GM18498 (cell line): Measurements from ENCODE around the gene RGS3.

Source experiments
- ATAC-seq: cut with Tn5 transposase; IDR thresholded peaks from one replicate; pipeline ENCODE4 v1.9.1; 2021; ENCODE audit warnings: mild to moderate bottlenecking, moderate library complexity; ENCODE audit not compliant: unreplicated experiment

RGS3 gene

GRCh38 chr9:113597390-113598241, 134.1 kb downstream of the RGS3 start:
- no peak for ATAC-seq

- ATAC-seq, result no peak
Observed at GRCh38 chr9:113598451-113598850, 134.9 kb downstream of the RGS3 start.

DNA sequence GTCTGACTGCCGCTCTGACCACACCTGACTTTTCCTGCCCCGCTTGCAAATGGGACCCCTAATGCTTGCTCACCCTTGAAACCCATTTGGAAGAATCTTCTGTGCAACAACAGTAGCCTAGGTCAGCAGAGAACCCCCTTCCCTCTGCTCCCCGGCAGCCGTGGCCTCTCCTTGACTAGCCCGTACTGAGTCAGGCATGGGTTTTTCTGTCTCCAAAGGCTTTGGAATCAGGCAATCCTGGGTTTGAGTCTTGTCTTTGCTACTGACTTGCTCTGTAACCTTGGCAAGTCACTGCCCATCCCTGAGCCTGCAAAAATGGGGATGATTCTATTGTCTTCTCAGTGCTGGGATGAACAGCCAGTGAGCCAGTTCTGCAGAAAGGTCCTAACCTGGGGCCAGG, 135.4 kb downstream of the RGS3 start:
- ATAC-seq, result no peak

GRCh38 chr9:113599646-113600022, 136.1 kb downstream of the RGS3 start:
- ATAC-seq, result no peak

DNA sequence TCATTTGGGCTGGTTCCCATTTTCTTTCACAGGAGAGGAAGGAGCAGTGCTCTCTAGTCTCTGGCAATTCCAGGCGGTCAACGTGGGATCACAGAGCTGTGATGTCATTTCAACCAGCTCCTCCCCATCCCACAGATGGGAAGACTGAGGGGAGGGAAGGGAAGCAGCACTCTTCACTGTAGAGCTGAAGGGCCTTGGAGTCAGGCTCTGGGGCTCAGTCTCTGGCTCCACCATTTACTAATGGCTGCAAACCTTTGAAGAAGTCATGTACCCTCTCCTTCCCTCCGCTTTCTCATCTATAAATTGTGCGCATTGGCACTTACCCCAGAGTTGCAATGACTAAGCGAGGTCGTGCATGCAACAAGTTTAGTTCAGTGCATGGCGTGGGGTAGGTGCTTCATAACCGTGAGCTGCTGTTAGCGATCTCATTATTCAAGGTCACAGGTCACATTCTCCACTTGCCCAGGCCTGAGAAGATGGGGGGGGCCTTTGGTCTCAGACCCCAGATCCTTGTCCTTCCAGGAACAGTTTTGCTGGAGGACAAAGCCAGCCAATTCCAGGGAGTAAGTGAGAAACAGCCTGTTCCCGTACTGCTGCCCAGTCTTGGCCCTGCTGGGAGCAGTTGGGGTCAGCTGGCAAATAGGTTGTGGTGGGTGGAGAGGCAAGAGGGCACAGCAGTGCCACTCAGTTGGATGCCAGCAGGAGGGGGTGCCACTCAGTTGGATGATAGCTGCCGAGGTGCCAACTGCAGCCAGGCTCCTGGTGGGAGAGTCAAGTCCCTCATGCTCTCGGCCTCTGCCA, 136.7 kb downstream of the RGS3 start:
- ATAC-seq, result no peak

GRCh38 chr9:113600871-113601614, 137.5 kb downstream of the RGS3 start:
- ATAC-seq, result no peak

- no peak for ATAC-seq
Observed at GRCh38 chr9:113601656-113602055, 138.1 kb downstream of the RGS3 start.

- ATAC-seq, result peak; percentile 57
Observed at GRCh38 chr9:113602126-113603047, 138.9 kb downstream of the RGS3 start.

DNA sequence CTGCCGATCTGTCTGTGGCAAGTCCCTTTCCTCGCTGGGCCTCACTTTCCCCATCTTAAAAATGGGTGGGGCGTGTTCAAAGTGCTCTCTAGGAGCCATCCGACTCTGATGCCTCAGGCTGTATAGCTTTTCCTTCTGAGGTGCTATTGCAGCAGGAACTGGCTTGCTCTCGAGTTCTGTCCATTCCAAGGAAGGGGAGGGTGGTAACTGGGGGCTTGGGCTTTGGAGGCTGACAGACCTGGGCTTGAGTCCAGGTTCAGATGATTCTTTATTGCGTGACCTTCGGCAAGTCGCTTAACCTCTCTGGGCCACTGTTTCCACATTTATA, 139.5 kb downstream of the RGS3 start:
- ATAC-seq, result no peak

DNA sequence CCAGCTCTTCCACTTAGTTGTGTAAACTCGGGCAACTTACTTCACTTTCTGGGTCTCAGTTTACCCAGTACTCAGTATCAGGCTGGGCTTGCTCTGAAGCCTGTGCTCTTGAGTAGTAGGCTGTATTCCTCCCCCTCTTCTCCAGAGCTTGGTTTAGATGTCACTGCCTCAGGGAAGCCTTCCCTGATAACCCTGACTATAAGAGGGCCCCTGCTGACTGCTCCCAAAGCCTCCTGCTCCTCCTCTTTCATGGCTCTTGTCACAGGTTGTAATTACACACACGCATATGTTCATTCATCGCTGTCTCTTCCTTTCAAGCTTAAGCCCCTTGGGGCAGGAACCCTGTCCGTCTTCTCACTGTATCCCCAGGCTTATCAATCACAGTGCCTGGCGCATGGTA, 140.2 kb downstream of the RGS3 start:
- ATAC-seq, result no peak

DNA sequence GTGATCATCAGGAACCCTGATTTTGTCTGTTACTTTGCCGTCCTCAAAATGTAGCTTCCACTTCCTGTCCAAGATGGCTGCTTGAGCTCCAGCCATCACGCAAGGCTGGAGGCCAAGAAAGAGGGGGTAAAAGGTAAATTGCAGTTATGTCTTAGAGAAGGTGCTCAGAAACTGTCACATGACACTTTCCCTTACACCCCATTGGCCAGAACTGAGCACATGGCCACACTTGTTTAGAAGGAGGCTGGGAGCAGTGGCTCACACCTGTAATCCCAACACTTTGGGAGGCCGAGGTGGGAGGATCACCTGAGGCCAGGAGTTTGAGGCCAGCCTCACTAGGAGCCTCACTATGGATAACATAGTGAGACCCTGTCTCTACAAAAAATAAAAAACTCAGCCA, 140.9 kb downstream of the RGS3 start:
- ATAC-seq, result no peak

- no peak for ATAC-seq
Observed at GRCh38 chr9:113606510-113606909, 143.0 kb downstream of the RGS3 start.

DNA sequence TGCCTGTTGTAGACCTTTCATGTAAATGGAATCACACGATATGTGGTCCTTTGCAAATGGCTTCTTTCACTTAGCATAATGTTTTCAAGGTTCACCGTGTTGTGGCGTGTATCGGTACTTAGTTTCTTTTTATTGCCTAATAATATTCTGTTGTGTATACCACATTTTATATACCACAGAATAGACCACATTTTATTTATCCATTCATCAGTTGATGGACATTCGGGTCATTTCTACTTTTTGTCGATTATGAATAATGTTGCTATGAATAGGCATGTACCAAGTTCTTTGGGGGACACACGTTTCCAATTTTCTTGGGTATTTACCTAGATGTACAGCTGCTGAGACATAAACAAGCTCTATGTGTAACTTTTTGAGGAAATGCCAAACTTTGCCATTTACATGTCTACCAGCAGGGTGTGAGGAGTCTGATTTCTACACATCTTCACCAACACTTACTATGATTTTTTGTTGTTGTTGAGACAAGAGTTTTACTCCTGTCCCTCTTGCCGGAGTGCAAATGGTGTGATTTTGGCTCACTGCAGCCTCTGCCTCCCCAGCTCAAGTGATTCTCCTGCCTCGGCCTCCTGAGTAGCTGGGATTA, 144.7 kb downstream of the RGS3 start:
- no peak for ATAC-seq

- ATAC-seq, result no peak
Observed at GRCh38 chr9:113609562-113610318, 146.2 kb downstream of the RGS3 start.

- ATAC-seq, result no peak
Observed at GRCh38 chr9:113611461-113612215, 148.1 kb downstream of the RGS3 start.

DNA sequence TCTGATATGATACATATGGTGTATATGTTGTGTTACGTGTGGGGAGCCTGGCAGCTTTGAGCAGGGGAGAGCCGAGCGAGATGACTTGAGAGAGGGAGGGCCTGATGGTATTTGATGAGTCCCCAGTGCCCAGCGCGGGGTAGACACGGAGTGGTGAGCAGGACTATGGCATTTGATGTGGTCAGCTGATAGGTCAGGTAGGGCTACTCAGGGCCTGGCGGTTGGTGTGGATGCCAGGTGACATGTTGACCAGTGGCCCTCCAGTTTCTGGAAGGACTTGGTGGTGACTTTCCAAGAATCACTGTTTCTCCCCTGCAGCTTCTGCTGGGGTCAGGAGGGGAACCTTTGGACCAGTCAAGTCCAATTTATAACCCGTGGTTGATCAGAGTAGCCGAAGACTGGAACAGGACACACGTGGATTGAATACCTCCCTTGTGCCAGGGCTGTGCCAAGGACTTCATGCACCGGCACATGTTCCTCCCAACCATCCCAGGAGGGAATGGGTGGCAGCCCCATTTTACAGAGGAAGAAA, 148.8 kb downstream of the RGS3 start:
- no peak for ATAC-seq

DNA sequence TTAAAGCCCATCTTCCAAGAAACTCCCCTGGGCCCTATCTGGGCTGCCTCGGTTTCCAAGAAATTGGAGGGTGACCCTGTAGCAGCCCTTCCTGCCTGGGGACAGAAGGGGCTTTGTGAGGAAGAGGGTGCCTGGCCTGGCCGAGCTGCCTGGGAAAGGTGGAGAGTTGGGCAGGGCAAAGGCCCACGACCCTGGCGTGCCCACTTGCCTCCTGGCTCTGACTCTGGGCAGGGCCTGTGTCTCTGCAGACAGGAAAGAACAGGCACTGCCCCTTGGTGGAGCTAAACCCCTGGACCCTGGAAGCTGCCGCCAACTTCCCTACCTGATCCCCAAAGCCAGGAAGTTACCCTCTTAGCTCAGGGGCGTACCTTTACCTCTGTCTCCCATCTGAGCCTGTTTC, 149.3 kb downstream of the RGS3 start:
- ATAC-seq, result no peak

- ATAC-seq, result no peak
Observed at GRCh38 chr9:113613815-113614413, 150.4 kb downstream of the RGS3 start.
